ENCODE measurements around the gene OR51E2. TPM values are rescaled to one million over a fixed set of nuclear protein-coding genes. Genes with fewer than 3 reads are reported as not detected.

Gene OR51E2
- total RNA-seq, 1 donor from 2014 or later: 0.40 TPM

DNA sequence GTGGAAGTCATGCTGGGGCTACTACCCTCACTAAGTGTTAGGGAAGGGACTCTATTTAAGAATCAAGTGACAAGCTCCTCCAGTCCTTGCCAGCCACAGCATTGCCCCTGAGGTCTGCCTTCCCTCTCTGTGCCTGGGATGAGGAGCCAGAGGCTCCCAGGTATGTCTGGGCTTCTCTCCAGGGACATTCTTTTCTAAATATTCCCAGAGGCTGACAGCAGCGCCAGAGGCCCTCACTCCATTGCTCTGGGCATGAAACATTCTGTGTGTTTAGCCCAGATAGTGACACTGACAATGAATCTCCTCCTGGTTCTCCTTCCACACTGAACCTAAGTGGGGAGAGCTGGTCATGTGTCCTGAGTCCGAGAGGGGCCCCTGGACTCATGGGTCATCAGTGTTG is 51.7 kb downstream of the OR51E2 start:
- Mint-ChIP-seq H3K9me3 (ENCODE audit: unreplicated experiment) (no peaks in the 10 kb centered on the region), H3K36me3 (ENCODE audit: unreplicated experiment) (no peaks in the 10 kb centered on the region), H3K4me1 (ENCODE audit: unreplicated experiment) (peaks cover 69% of the 10 kb centered on the region), H3K27me3 (ENCODE audit: unreplicated experiment) (no peaks in the 10 kb centered on the region), H3K4me3 (ENCODE audit: unreplicated experiment) (no peak overlapping the region), H3K27ac (ENCODE audit: unreplicated experiment) (no peak overlapping the region)
- no peak for TF ChIP-seq CTCF (IDR thresholded peaks at IDR 0.05)
- DNase-seq (ENCODE audit: extremely low spot score, unreplicated experiment): no peak

DNA sequence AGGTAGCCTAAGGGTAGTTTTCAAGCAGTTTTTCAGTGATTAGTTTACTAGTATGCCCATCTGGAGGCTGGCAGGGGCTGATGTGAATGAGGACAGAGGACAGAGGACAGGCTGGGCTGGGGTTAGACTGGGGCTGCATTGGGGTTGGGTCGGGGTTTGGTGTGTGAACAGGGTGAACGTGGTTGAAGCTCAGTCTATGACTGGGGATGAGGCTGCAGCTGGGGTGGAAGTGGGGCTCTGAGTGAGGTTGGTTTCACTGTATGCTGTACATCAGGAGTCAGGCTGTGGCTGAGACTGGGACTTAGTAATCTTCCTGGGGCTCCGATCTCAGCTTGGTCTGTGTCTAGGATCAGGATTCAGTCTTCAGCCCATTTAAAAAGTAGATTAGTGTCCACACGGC is 53.4 kb downstream of the OR51E2 start:
- no peak for TF ChIP-seq CTCF (IDR thresholded peaks at IDR 0.05)
- no peaks in the 10 kb centered on the region for H3K36me3 Mint-ChIP-seq (ENCODE audit: unreplicated experiment)
- peaks cover 67% of the 10 kb centered on the region for H3K4me1 Mint-ChIP-seq (ENCODE audit: unreplicated experiment)
- H3K4me3 Mint-ChIP-seq (ENCODE audit: unreplicated experiment): no peak overlapping the region
- H3K9me3 Mint-ChIP-seq (ENCODE audit: unreplicated experiment): no peaks in the 10 kb centered on the region
- DNase-seq (ENCODE audit: extremely low spot score, unreplicated experiment): no peak
- H3K27ac Mint-ChIP-seq (ENCODE audit: unreplicated experiment): peak overlapping the region; percentile 45
- no peaks in the 10 kb centered on the region for H3K27me3 Mint-ChIP-seq (ENCODE audit: unreplicated experiment)

DNA sequence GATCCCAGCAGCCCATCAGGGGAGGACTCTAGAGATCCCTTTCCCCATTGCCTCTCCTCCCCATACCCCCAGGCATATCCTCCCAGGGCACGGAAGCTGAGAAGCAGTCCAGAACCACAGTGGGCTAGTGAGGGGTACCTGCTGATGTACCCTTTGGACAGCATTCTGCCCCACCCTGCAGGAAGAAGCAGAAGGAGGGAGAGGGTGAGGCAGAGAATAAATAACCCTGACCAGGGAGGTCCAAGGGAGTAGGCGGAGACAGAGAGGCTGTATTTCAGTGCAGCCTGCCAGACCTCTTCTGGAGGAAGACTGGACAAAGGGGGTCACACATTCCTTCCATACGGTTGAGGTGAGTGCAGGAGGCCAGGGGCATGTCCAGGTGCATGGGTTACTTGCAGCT is 54.0 kb downstream of the OR51E2 start, which contains the start of gene OR51E1:
TSS of gene OR51E1 (plus strand) at position 301 of the 400 bp plus-strand sequence. CDS start 8,545 bp downstream, outside the sequence.
- no peaks in the 10 kb centered on the region for H3K36me3 Mint-ChIP-seq (ENCODE audit: unreplicated experiment)
- H3K9me3 Mint-ChIP-seq (ENCODE audit: unreplicated experiment): no peaks in the 10 kb centered on the region
- H3K27ac Mint-ChIP-seq (ENCODE audit: unreplicated experiment): peak within 1 kb of the TSS; percentile 70
- peaks cover 62% of the 10 kb centered on the region for H3K4me1 Mint-ChIP-seq (ENCODE audit: unreplicated experiment)
- no peak within 1 kb of the TSS for H3K4me3 Mint-ChIP-seq (ENCODE audit: unreplicated experiment)
- no peaks in the 10 kb centered on the region for H3K27me3 Mint-ChIP-seq (ENCODE audit: unreplicated experiment)
- no peak for TF ChIP-seq CTCF (IDR thresholded peaks at IDR 0.05)
- no peak for DNase-seq (ENCODE audit: extremely low spot score, unreplicated experiment)

DNA sequence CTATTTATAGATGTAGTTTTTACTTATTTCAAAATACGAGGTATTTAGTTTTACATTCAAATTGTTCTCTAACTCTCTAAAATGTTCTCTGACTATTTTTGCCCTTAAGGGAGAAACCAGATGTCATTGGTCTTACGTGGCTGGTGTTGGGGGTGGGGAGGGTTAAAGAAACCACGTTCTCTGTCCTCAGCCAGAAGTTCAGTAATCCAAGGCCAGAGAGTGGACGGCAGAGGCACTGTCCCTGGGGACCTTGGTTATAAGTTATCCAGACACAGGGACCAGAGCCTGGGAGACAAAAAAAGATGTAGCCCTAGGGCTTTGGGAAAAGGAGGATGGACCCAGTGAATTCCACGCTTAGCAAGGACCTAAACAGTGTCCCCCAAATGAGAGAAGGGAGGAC is 54.6 kb downstream of the OR51E2 start:
- H3K4me1 Mint-ChIP-seq (ENCODE audit: unreplicated experiment): peaks cover 56% of the 10 kb centered on the region
- H3K9me3 Mint-ChIP-seq (ENCODE audit: unreplicated experiment): no peaks in the 10 kb centered on the region
- no peaks in the 10 kb centered on the region for H3K27me3 Mint-ChIP-seq (ENCODE audit: unreplicated experiment)
- no peak for DNase-seq (ENCODE audit: extremely low spot score, unreplicated experiment)
- no peak overlapping the region for H3K4me3 Mint-ChIP-seq (ENCODE audit: unreplicated experiment)
- H3K36me3 Mint-ChIP-seq (ENCODE audit: unreplicated experiment): no peaks in the 10 kb centered on the region
- no peak for TF ChIP-seq CTCF (IDR thresholded peaks at IDR 0.05)
- H3K27ac Mint-ChIP-seq (ENCODE audit: unreplicated experiment): peak overlapping the region; percentile 70

GRCh38 chr11:4642043-4642442 is 55.6 kb downstream of the OR51E2 start:
- H3K27me3 Mint-ChIP-seq (ENCODE audit: unreplicated experiment): no peaks in the 10 kb centered on the region
- no peak overlapping the region for H3K4me3 Mint-ChIP-seq (ENCODE audit: unreplicated experiment)
- no peak for DNase-seq (ENCODE audit: extremely low spot score, unreplicated experiment)
- peaks cover 45% of the 10 kb centered on the region for H3K4me1 Mint-ChIP-seq (ENCODE audit: unreplicated experiment)
- no peaks in the 10 kb centered on the region for H3K36me3 Mint-ChIP-seq (ENCODE audit: unreplicated experiment)
- no peak for TF ChIP-seq CTCF (IDR thresholded peaks at IDR 0.05)
- H3K27ac Mint-ChIP-seq (ENCODE audit: unreplicated experiment): no peak overlapping the region
- no peaks in the 10 kb centered on the region for H3K9me3 Mint-ChIP-seq (ENCODE audit: unreplicated experiment)
